ENCODE results near the gene HIBCH. TPM values are rescaled to one million over a fixed set of nuclear protein-coding genes. Genes with fewer than 3 reads are reported as not detected.

Gene HIBCH
- total and polyA plus RNA-seq, 2 of the 13 experiments (the other 11 are each of a cell fraction or from before 2014, with no cell fraction given) = 18.8 to 49.5 TPM

DNA sequence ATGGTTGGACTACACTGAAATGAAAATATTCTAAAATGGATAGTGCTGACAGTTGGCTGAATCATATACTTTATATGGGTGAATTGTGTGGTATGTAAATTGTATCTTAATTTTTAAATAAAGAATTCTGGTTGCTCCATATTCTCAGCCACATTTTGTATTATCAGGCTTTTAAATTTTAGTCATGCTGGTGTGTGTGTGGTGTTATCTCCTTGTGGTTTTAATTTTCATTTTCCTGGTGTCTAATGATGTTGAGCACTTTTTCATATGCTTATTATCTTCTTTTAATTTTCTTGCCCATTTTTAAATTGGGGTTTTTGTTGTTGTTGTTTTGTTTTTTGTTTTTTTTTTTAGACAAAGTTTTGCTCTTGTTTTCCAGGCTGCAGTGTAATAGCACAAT is 3.8 kb upstream of the HIBCH start:
- ChIA-PET POLR2A (no interaction called here), CTCF (ENCODE audit: low intra/inter-chr PET ratio, low total read pairs) (no interaction called here)
- ATAC-seq (no peak), DNase-seq (ENCODE audit: low spot score) (no peak), FAIRE-seq (no peak)
- H3K9me3 ChIP-seq (ENCODE audit: low read length) = no peaks in the 10 kb centered on the region
- intact Hi-C loops (cut with micrococcal nuclease; ENCODE audit: unreplicated experiment) (no loop called here), in situ Hi-C loops (cut with HindIII; ENCODE audit: extremely low pct_ligation_motif_present, low pct_unique_long_range_greater_than_20kb) (no loop called here)
- H3K27ac ChIP-seq (ENCODE audit: extremely low read length, insufficient read depth, low read length) = no peak overlapping the region
- H3K79me2 ChIP-seq (ENCODE audit: insufficient read depth, low read length) = peaks cover 9% of the 10 kb centered on the region
- H2AFZ ChIP-seq (ENCODE audit: low read length) = no peak overlapping the region
- no peaks in the 10 kb centered on the region for H3K36me3 ChIP-seq (replicated peaks in 1 of 2; ENCODE audit: control insufficient read depth in 1 of 2, insufficient read depth in 2 of 2, low read length in 2 of 2)
- no peak overlapping the region for H3K9ac ChIP-seq (ENCODE audit: insufficient read depth, low read depth, low read length)
- H4K20me1 ChIP-seq (ENCODE audit: insufficient read depth, low read length) = no peaks in the 10 kb centered on the region
- H3K4me1 ChIP-seq (ENCODE audit: insufficient read depth, low read length) = peaks cover 15% of the 10 kb centered on the region
- H3K4me3 ChIP-seq (replicated peaks in 1 of 3; ENCODE audit: insufficient read depth in 1 of 3, low read depth in 2 of 3, low read length in 3 of 3) = no peak overlapping the region
- no peak overlapping the region for H3K4me2 ChIP-seq (ENCODE audit: low read depth, low read length)
- no TSS peak for BruUV-seq (replicated peaks)
- no peaks in the 10 kb centered on the region; a peak in 1 of 5 replicates for H3K27me3 ChIP-seq (ENCODE audit: control insufficient read depth in 1 of 2, insufficient read depth in 2 of 2, low read length in 2 of 2)
- TF ChIP-seq ZBTB3 (CRISPR knock-in tag; IDR thresholded peaks at IDR 0.05; ENCODE audit: borderline replicate concordance, low read depth) = no peak
- no peak for TF ChIP-seq ZNF263 (CRISPR knock-in tag; IDR thresholded peaks at IDR 0.05)
- no peak for TF ChIP-seq YY1 (IDR thresholded peaks at IDR 0.05; ENCODE audit: insufficient read depth, insufficient replicate concordance, low read depth, low read length)
- TF ChIP-seq, protein P1, sequence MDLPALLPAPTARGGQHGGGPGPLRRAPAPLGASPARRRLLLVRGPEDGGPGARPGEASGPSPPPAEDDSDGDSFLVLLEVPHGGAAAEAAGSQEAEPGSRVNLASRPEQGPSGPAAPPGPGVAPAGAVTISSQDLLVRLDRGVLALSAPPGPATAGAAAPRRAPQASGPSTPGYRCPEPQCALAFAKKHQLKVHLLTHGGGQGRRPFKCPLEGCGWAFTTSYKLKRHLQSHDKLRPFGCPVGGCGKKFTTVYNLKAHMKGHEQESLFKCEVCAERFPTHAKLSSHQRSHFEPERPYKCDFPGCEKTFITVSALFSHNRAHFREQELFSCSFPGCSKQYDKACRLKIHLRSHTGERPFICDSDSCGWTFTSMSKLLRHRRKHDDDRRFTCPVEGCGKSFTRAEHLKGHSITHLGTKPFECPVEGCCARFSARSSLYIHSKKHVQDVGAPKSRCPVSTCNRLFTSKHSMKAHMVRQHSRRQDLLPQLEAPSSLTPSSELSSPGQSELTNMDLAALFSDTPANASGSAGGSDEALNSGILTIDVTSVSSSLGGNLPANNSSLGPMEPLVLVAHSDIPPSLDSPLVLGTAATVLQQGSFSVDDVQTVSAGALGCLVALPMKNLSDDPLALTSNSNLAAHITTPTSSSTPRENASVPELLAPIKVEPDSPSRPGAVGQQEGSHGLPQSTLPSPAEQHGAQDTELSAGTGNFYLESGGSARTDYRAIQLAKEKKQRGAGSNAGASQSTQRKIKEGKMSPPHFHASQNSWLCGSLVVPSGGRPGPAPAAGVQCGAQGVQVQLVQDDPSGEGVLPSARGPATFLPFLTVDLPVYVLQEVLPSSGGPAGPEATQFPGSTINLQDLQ (CRISPR knock-in tag; IDR thresholded peaks at IDR 0.05) = no peak
- TF ChIP-seq, protein P2, sequence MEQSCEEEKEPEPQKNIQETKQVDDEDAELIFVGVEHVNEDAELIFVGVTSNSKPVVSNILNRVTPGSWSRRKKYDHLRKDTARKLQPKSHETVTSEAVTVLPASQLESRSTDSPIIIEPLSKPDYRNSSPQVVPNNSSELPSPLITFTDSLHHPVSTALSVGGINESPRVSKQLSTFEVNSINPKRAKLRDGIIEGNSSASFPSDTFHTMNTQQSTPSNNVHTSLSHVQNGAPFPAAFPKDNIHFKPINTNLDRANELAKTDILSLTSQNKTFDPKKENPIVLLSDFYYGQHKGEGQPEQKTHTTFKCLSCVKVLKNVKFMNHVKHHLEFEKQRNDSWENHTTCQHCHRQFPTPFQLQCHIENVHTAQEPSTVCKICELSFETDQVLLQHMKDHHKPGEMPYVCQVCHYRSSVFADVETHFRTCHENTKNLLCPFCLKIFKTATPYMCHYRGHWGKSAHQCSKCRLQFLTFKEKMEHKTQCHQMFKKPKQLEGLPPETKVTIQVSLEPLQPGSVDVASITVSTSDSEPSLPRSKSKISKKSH (CRISPR knock-in tag; IDR thresholded peaks at IDR 0.05; ENCODE audit: borderline replicate concordance) = no peak
- no peak for TF ChIP-seq ZNF274 (CRISPR knock-in tag; IDR thresholded peaks at IDR 0.05)
- no peak for TF ChIP-seq FIP1L1 (IDR thresholded peaks at IDR 0.05; ENCODE audit: borderline replicate concordance, insufficient read depth, low read depth, low read length)
- no peak for TF ChIP-seq ZNF431 (CRISPR knock-in tag; IDR thresholded peaks at IDR 0.05; ENCODE audit: borderline replicate concordance, low read depth)
- TF ChIP-seq, protein P3, sequence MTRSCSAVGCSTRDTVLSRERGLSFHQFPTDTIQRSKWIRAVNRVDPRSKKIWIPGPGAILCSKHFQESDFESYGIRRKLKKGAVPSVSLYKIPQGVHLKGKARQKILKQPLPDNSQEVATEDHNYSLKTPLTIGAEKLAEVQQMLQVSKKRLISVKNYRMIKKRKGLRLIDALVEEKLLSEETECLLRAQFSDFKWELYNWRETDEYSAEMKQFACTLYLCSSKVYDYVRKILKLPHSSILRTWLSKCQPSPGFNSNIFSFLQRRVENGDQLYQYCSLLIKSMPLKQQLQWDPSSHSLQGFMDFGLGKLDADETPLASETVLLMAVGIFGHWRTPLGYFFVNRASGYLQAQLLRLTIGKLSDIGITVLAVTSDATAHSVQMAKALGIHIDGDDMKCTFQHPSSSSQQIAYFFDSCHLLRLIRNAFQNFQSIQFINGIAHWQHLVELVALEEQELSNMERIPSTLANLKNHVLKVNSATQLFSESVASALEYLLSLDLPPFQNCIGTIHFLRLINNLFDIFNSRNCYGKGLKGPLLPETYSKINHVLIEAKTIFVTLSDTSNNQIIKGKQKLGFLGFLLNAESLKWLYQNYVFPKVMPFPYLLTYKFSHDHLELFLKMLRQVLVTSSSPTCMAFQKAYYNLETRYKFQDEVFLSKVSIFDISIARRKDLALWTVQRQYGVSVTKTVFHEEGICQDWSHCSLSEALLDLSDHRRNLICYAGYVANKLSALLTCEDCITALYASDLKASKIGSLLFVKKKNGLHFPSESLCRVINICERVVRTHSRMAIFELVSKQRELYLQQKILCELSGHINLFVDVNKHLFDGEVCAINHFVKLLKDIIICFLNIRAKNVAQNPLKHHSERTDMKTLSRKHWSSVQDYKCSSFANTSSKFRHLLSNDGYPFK (CRISPR knock-in tag; IDR thresholded peaks at IDR 0.05; ENCODE audit: borderline replicate concordance) = no peak
- no peak for TF ChIP-seq ZSCAN12 (CRISPR knock-in tag; IDR thresholded peaks at IDR 0.05)
- TF ChIP-seq, protein P4, sequence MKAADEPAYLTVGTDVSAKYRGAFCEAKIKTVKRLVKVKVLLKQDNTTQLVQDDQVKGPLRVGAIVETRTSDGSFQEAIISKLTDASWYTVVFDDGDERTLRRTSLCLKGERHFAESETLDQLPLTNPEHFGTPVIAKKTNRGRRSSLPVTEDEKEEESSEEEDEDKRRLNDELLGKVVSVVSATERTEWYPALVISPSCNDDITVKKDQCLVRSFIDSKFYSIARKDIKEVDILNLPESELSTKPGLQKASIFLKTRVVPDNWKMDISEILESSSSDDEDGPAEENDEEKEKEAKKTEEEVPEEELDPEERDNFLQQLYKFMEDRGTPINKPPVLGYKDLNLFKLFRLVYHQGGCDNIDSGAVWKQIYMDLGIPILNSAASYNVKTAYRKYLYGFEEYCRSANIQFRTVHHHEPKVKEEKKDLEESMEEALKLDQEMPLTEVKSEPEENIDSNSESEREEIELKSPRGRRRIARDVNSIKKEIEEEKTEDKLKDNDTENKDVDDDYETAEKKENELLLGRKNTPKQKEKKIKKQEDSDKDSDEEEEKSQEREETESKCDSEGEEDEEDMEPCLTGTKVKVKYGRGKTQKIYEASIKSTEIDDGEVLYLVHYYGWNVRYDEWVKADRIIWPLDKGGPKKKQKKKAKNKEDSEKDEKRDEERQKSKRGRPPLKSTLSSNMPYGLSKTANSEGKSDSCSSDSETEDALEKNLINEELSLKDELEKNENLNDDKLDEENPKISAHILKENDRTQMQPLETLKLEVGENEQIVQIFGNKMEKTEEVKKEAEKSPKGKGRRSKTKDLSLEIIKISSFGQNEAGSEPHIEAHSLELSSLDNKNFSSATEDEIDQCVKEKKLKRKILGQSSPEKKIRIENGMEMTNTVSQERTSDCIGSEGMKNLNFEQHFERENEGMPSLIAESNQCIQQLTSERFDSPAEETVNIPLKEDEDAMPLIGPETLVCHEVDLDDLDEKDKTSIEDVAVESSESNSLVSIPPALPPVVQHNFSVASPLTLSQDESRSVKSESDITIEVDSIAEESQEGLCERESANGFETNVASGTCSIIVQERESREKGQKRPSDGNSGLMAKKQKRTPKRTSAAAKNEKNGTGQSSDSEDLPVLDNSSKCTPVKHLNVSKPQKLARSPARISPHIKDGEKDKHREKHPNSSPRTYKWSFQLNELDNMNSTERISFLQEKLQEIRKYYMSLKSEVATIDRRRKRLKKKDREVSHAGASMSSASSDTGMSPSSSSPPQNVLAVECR (CRISPR knock-in tag; IDR thresholded peaks at IDR 0.05; ENCODE audit: borderline replicate concordance) = no peak
- no peak for TF ChIP-seq GTF2F1 (IDR thresholded peaks at IDR 0.05; ENCODE audit: low read length)
- TF ChIP-seq EED (CRISPR knock-in tag; IDR thresholded peaks at IDR 0.05) = no peak
- no peak for TF ChIP-seq TP53 (CRISPR knock-in tag; conservative IDR thresholded peaks at IDR 0.05)
